ENCODE data around the gene PGAP1.

Gene PGAP1

GRCh38 chr2:196802401-196802800 lies 124.1 kb downstream of the PGAP1 start:
- no peak for DNase-seq (ENCODE audit: low read depth in 2 of 2, low spot score in 1 of 2)

GRCh38 chr2:196801674-196802261 lies 124.7 kb downstream of the PGAP1 start:
- no peak for DNase-seq (ENCODE audit: low read depth in 2 of 2, low spot score in 1 of 2)

- no peak for DNase-seq (ENCODE audit: low read depth in 2 of 2, low spot score in 1 of 2)
Observed at GRCh38 chr2:196798980-196799379, 127.5 kb downstream of the PGAP1 start.

DNA sequence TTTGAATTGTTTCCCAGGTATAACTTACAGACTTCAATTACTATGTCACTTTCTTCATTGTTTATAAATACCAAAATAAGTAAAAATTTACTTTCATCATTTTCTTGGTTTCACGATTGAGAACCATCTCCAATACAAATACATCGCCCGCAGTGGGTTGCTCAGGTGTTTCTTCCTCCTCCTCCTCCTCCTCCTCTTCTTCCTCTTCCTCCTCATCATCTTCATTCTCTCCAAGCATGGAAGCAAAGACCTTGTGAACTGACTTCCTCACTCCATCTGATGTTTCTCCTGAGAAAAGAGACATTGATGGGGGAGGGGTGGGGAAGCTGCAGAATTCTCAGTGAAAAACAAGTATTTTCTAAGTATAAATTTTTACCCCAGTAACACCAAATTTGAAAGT lies 133.6 kb downstream of the PGAP1 start:
- DNase-seq (ENCODE audit: low read depth in 2 of 2, low spot score in 1 of 2) = no peak

DNA sequence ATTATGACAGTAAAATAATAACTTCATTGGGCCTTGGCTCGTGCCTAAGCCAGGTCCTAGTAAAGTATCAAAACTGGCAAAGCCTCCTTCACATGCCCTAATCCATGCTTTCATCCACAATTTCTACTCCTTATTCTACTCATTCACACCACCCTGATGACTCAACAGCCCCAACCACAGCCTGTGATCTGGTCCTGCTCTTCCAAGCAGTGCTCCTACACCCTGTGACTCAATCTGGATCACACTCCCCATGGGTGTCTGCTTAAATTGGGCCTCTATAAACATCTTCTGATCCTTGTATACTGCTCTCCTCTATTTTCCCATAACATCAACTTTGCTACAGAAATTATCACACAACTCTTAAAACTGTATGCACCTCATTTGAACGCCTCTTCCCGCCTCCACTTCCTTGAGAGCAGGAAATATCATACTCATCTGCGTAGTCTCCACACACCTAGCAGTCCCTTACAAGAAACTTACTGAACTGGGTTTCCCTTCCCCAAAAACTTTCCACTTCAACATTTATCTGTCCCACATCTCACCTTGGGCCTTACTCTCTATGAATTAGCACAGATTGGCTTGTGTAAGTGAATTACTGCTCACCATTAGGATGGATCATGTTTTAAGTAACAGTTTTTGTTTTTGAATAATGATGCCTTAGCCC lies 142.9 kb downstream of the PGAP1 start:
- no peak for DNase-seq (ENCODE audit: low read depth in 2 of 2, low spot score in 1 of 2)

All from stimulated activated CD8-positive, alpha-beta memory T cell treated with anti-CD3 and anti-CD28 coated beads, Interleukin-4, amount 100 ng/mL, for 1 hour (primary cell).